Neural cell (in vitro differentiated cells): ENCODE data around the gene HPN.

Experiments
- EP300 ChIP-seq: fragments of 450-650 bp; conservative IDR thresholded peaks from 2 replicates; pipeline ENCODE4 v1.6.1; 2014; ENCODE audit warnings: antibody characterized with exemption, mild to moderate bottlenecking, moderate library complexity; ENCODE audit not compliant: poor library complexity, severe bottlenecking
- MXI1 ChIP-seq: fragments of 450-650 bp; conservative IDR thresholded peaks from 2 replicates; pipeline ENCODE4 v1.6.1; 2014; ENCODE audit warnings: antibody characterized with exemption, mild to moderate bottlenecking; ENCODE audit not compliant: poor library complexity, severe bottlenecking

GRCh38 chr19:35034005-35034502 is 7.5 kb upstream of the HPN start:
- no peak for TF ChIP-seq MXI1
- TF ChIP-seq EP300, result no peak
